Tibial nerve (tissue), 4 donors: Measurements from ENCODE around the gene FAM200B. TPM values are rescaled to one million over a fixed set of nuclear protein-coding genes. Genes with fewer than 3 reads are reported as not detected.
A peak's percentile ranks its signal among the peaks of the same experiment; 100 is the strongest.
"Not testable (repeated sequence)": the region's sequence is repeated elsewhere in the genome, so short reads cannot be mapped to it uniquely, and the experiment has no call there.

Experiments used
- DNase-seq, 2 donors: peaks; one replicate each; pipeline ENCODE4 v3.0.0-alpha.2; 2019; ENCODE audit warnings: low spot score in 2 of 2
- H3K27ac ChIP-seq, 4 donors: fragments of 200-600 bp; sonication (generic) in 3 of 4; one replicate each; pipeline ENCODE4 v1.5.1; 2017 to 2019; ENCODE audit warnings: mild to moderate bottlenecking in 1 of 4
- H3K27me3 ChIP-seq, 2 donors: fragments of 200-600 bp; sonication (generic) in 1 of 2; one replicate each; pipeline versions ENCODE4 v1.5.1 to v1.6.0; 2017 to 2019
- H3K36me3 ChIP-seq, 3 donors: fragments of 200-600 bp; sonication (generic); one replicate each; pipeline ENCODE4 v1.5.1; 2018 to 2019
- H3K4me1 ChIP-seq, 4 donors: fragments of 200-600 bp; sonication (generic) in 3 of 4; one replicate each; pipeline ENCODE4 v1.5.1; 2017 to 2019
- H3K4me3 ChIP-seq, 4 donors: fragments of 200-600 bp; sonication (generic) in 3 of 4; one replicate each; pipeline ENCODE4 v1.5.1; 2017 to 2019; ENCODE audit warnings: mild to moderate bottlenecking in 1 of 4, moderate library complexity in 1 of 4
- H3K9me3 ChIP-seq, 4 donors: fragments of 200-600 bp; sonication (generic) in 3 of 4; one replicate each; pipeline ENCODE4 v1.5.1; 2017 to 2019
- CTCF ChIP-seq, 5 experiments: fragments of 200-600 bp in 3 of 5; fragments of 450-650 bp in 2 of 5; sonication (generic) in 3 of 5; IDR thresholded peaks; one replicate each; pipeline ENCODE4 v1.5.1; 2016 to 2019; ENCODE audit warnings: antibody characterized with exemption in 5 of 5, mild to moderate bottlenecking in 3 of 5, moderate library complexity in 2 of 5
- EP300 ChIP-seq, 2 donors: sonication (generic); formaldehyde crosslinking; IDR thresholded peaks; one replicate each; pipeline ENCODE4 v1.6.1; 2017; ENCODE audit warnings: antibody characterized with exemption in 2 of 2, mild to moderate bottlenecking in 1 of 2
- POLR2A ChIP-seq, 2 donors: fragments of 450-650 bp; IDR thresholded peaks; one replicate each; pipeline ENCODE4 v1.6.1; 2017; ENCODE audit warnings: antibody characterized with exemption in 2 of 2, mild to moderate bottlenecking in 2 of 2, moderate library complexity in 2 of 2
- WGBS, 2 donors: methylation state at CpG; one replicate each; pipeline ENCODE4 v1.1.5; 2018; 5-methylcytosine and 5-hydroxymethylcytosine counted together
- total RNA-seq, 4 donors: library from RNA; depleted of rRNA; stranded (reverse); fragments of >200 nt; gene quantifications; one replicate each; pipeline ENCODE4 v1.1.0, GENCODE V29; 2016

FAM200B gene
- total RNA-seq, 4 donors from 2014 or later = 29.4 to 68.8 (median 56.0) TPM

DNA sequence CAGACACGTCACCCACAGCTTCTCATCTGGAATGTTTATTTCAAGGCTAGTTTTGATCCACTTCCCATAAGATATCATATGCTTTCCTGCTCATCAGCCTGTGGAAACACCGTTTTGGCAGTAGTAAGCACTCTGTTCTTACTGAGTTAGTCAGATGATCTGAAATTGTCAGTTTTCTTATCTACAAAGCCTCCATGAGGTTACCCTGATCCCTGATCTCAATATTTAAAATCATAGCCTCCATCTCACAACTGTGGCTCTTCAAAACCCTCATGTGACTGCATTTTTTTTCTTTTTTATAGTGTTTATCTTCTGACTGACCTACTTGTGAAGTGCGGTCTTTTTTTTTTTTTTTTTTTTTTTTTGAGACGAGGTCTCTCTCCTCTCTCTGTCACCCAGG lies 44.0 kb downstream of the FAM200B start:
- Histone ChIP-seq H3K27ac (no peak overlapping the region), H3K36me3 (peaks cover 0 to 20% (median 0%) of the 10 kb centered on the region in 3 donors), H3K27me3 (no peaks in the 10 kb centered on the region), H3K9me3 (no peaks in the 10 kb centered on the region), H3K4me3 (no peak overlapping the region), H3K4me1 (no peaks in the 10 kb centered on the region)
- TF ChIP-seq POLR2A (IDR thresholded peaks at IDR 0.05) (no peak), CTCF (IDR thresholded peaks at IDR 0.05) (no peak), EP300 (IDR thresholded peaks at IDR 0.05) (no peak)
- no peak for DNase-seq
- 48 to 51% methylated on average over 4 of the region's 4 CpGs for WGBS, 2 donors

- Histone ChIP-seq H3K27me3 (no peaks in the 10 kb centered on the region), H3K4me3 (no peak overlapping the region), H3K4me1 (no peaks in the 10 kb centered on the region), H3K27ac (no peak overlapping the region), H3K9me3 (no peaks in the 10 kb centered on the region), H3K36me3 (no peaks in the 10 kb centered on the region)
- TF ChIP-seq CTCF (IDR thresholded peaks at IDR 0.05) (peak; percentile 70 to 88 (median 80)), EP300 (IDR thresholded peaks at IDR 0.05) (no peak), POLR2A (IDR thresholded peaks at IDR 0.05) (no peak)
- peak in 1 of 2 donors; percentile 29 for DNase-seq
- WGBS, 2 donors = 8 to 21% methylated on average over 3 of the region's 3 CpGs
Observed at GRCh38 chr4:15729910-15730533, 48.4 kb downstream of the FAM200B start.

GRCh38 chr4:15733061-15733460 lies 51.4 kb downstream of the FAM200B start:
- H3K27me3 ChIP-seq, H3K9me3 ChIP-seq, H3K27ac ChIP-seq, H3K36me3 ChIP-seq, H3K4me1 ChIP-seq, H3K4me3 ChIP-seq, DNase-seq: not testable (repeated sequence)
- WGBS, 2 donors = 72 to 74% methylated on average over 5 of the region's 5 CpGs

- H3K4me1 ChIP-seq = no peaks in the 10 kb centered on the region
- no peak for DNase-seq
- H3K27ac ChIP-seq = no peak overlapping the region
- H3K36me3 ChIP-seq = no peaks in the 10 kb centered on the region
- no peak for TF ChIP-seq CTCF (IDR thresholded peaks at IDR 0.05)
- no peak for TF ChIP-seq POLR2A (IDR thresholded peaks at IDR 0.05)
- no peak for TF ChIP-seq EP300 (IDR thresholded peaks at IDR 0.05)
- no peaks in the 10 kb centered on the region for H3K9me3 ChIP-seq
- H3K4me3 ChIP-seq = no peak overlapping the region
- 72 to 80% methylated on average over 6 of the region's 6 CpGs for WGBS, 2 donors
- H3K27me3 ChIP-seq = no peaks in the 10 kb centered on the region
Observed at GRCh38 chr4:15735536-15735935, 53.9 kb downstream of the FAM200B start.

- Histone ChIP-seq H3K36me3 (no peaks in the 10 kb centered on the region), H3K27ac (no peak overlapping the region), H3K4me1 (no peaks in the 10 kb centered on the region), H3K27me3 (no peaks in the 10 kb centered on the region), H3K4me3 (no peak overlapping the region), H3K9me3 (no peaks in the 10 kb centered on the region)
- TF ChIP-seq CTCF (IDR thresholded peaks at IDR 0.05) (no peak), POLR2A (IDR thresholded peaks at IDR 0.05) (no peak), EP300 (IDR thresholded peaks at IDR 0.05) (no peak)
- DNase-seq = no peak
- WGBS, 2 donors = 70 to 85% methylated on average over 4 of the region's 4 CpGs
Observed at GRCh38 chr4:15736514-15737050, 55.0 kb downstream of the FAM200B start.
